K562 (cell line): ENCODE data around the gene YBX3. TPM values are rescaled to one million over a fixed set of nuclear protein-coding genes. Genes with fewer than 3 reads are reported as not detected.

Experiments
- ATAC-seq: fragments of 200-7000 bp; cut with Tn5 transposase; 3 replicates; pipeline ENCODE4 v1.9.1; 2020; ENCODE audit warnings: moderate library complexity
- BruUV-seq: library from RNA; stranded (reverse); fragments of 400-500 nt; replicated peaks from 2 replicates; lab custom pipeline; 2021; lab: Mats Ljungman, UMichigan
- CTCF ChIA-PET: fragments of 300-600 bp; formaldehyde crosslinking; extraction: SDS; loops from one replicate; lab custom pipeline; 2021; ENCODE audit warnings: low intra/inter-chr PET ratio; lab: Yijun Ruan, JAX
- POLR2A ChIA-PET: fragments of 300-600, 350-650 bp; sonication (Branson Sonifier 250); formaldehyde crosslinking; extraction: SDS; loops from one replicate; lab custom pipeline; 2021; ENCODE audit warnings: antibody characterized with exemption, inconsistent platforms; lab: Yijun Ruan, JAX
- DNase-seq, 4 experiments: peaks; one replicate each; pipeline versions ENCODE4 v3.0.0 to v3.0.0-alpha.2; 2011 to 2018; ENCODE audit warnings: low spot score in 3 of 4, mixed read lengths in 3 of 4; ENCODE audit errors: extremely low read depth in 1 of 4
- FAIRE-seq: peaks from 2 replicates; lab custom pipeline; 2011; peaks lifted over from hg19 to GRCh38; lab: Jason Lieb, UNC
- H2AFZ ChIP-seq: 2 replicates; pipeline ENCODE4 v1.6.0; 2011; ENCODE audit warnings: low read depth, low read length, control low read depth, inconsistent platforms
- H3K27ac ChIP-seq: fragments of 200-600 bp; 3 replicates; pipeline ENCODE4 v1.8.0; 2011; ENCODE audit warnings: low read depth, mild to moderate bottlenecking, control low read depth, inconsistent platforms, low read length, moderate library complexity, mixed read lengths; ENCODE audit errors: extremely low read depth
- H3K27me3 ChIP-seq, 2 experiments: fragments of 300-600 bp in 1 of 2; 2 replicates in 1 of 2; 3 replicates in 1 of 2; pipeline versions ENCODE4 v1.6.0 to v1.8.0; 2011; ENCODE audit warnings: inconsistent platforms in 2 of 2, low read length in 2 of 2, mild to moderate bottlenecking in 1 of 2, mixed read lengths in 1 of 2, moderate library complexity in 1 of 2; ENCODE audit not compliant: control insufficient read depth in 2 of 2, insufficient read depth in 2 of 2
- H3K36me3 ChIP-seq: fragments of 300-600 bp; 3 replicates; pipeline ENCODE4 v1.8.0; 2011; ENCODE audit warnings: mild to moderate bottlenecking, low read length, inconsistent platforms; ENCODE audit not compliant: control insufficient read depth, insufficient read depth
- H3K4me1 ChIP-seq, 2 experiments: fragments of 200-600 bp in 1 of 2; replicated peaks in 1 of 2; 2 replicates in 1 of 2; 3 replicates in 1 of 2; pipeline versions ENCODE4 v1.5.1 to v1.8.0; 2011; ENCODE audit warnings: inconsistent platforms in 2 of 2, low read length in 2 of 2, mild to moderate bottlenecking in 1 of 2, mixed read lengths in 1 of 2, moderate library complexity in 1 of 2; ENCODE audit not compliant: control insufficient read depth in 2 of 2, insufficient read depth in 2 of 2
- H3K4me2 ChIP-seq: 2 replicates; pipeline ENCODE4 v1.6.1; 2011; ENCODE audit warnings: low read length, control low read depth, inconsistent platforms, mixed read lengths; ENCODE audit not compliant: insufficient read depth
- H3K4me3 ChIP-seq: fragments of 200-600 bp; sonication (generic), shearing (Covaris generic); 2 replicates; pipeline ENCODE4 v1.5.1; 2016; ENCODE audit warnings: control low read depth, inconsistent platforms
- H3K79me2 ChIP-seq: fragments of 200-600 bp; 3 replicates; pipeline ENCODE4 v1.8.0; 2011; ENCODE audit warnings: low read length, inconsistent platforms; ENCODE audit not compliant: control insufficient read depth, insufficient read depth
- H3K9ac ChIP-seq, 2 experiments: 2 replicates each; pipeline versions ENCODE4 v1.6.0 to v1.6.1; 2011; ENCODE audit warnings: low read depth in 2 of 2, low read length in 2 of 2, control low read depth in 1 of 2, inconsistent platforms in 1 of 2, mild to moderate bottlenecking in 1 of 2, mixed read lengths in 1 of 2; ENCODE audit not compliant: insufficient read depth in 1 of 2
- H3K9me1 ChIP-seq: one replicate; pipeline ENCODE4 v1.6.0; 2011; ENCODE audit warnings: inconsistent platforms, mild to moderate bottlenecking, low read length, moderate library complexity; ENCODE audit not compliant: control insufficient read depth, insufficient read depth
- H3K9me3 ChIP-seq: replicated peaks from 2 replicates; pipeline ENCODE4 v1.5.1; 2011; ENCODE audit warnings: low read depth, low read length, inconsistent platforms; ENCODE audit not compliant: control insufficient read depth, insufficient read depth
- H4K20me1 ChIP-seq: replicated peaks from 2 replicates; pipeline ENCODE4 v1.6.1; 2011; ENCODE audit warnings: low read length, inconsistent platforms, mixed read lengths; ENCODE audit not compliant: control insufficient read depth, insufficient read depth
- ADNP ChIP-seq: fragments of 200-800 bp; sonication (Bioruptor generic); IDR thresholded peaks from 2 replicates; pipeline ENCODE4 v1.6.1; 2016; ENCODE audit warnings: missing genetic modification characterization, missing compliant biosample characterization
- EP400 ChIP-seq: fragments of 450-650 bp; IDR thresholded peaks from 2 replicates; pipeline ENCODE4 v1.6.1; 2017; ENCODE audit warnings: antibody characterized with exemption, mild to moderate bottlenecking, moderate library complexity
- FOSL1 ChIP-seq: fragments of 200-800 bp; sonication (Bioruptor generic); conservative IDR thresholded peaks from 2 replicates; pipeline ENCODE4 v1.6.1; 2016; ENCODE audit warnings: missing genetic modification characterization, missing compliant biosample characterization
- HEY1 ChIP-seq: fragments of 250-450 bp; sonication (Bioruptor Pico); IDR thresholded peaks from 2 replicates; pipeline ENCODE4 v1.5.0; 2020; ENCODE audit warnings: mild to moderate bottlenecking, moderate library complexity, borderline replicate concordance
- HIVEP1 ChIP-seq: fragments of 250-450 bp; sonication (Bioruptor Pico); IDR thresholded peaks from 2 replicates; pipeline ENCODE4 v1.4.0; 2020; ENCODE audit warnings: mild to moderate bottlenecking
- LEF1 ChIP-seq: fragments of 450-650 bp; IDR thresholded peaks from 2 replicates; pipeline ENCODE4 v1.6.1; 2016; ENCODE audit warnings: mild to moderate bottlenecking
- MEIS2 ChIP-seq: fragments of 450-650 bp; IDR thresholded peaks from 2 replicates; pipeline ENCODE4 v1.6.1; 2014; ENCODE audit warnings: mild to moderate bottlenecking; ENCODE audit not compliant: partially characterized antibody
- NRF1 ChIP-seq, 2 experiments: fragments of 450-650 bp; IDR thresholded peaks in 1 of 2; conservative IDR thresholded peaks in 1 of 2; 2 replicates each; pipeline ENCODE4 v1.6.1; 2014; ENCODE audit warnings: mild to moderate bottlenecking in 2 of 2
- PRMT5 ChIP-seq: sonication (generic); formaldehyde crosslinking; IDR thresholded peaks from 2 replicates; pipeline ENCODE4 v1.5.0; 2020; ENCODE audit warnings: missing genetic modification reagents
- RERE ChIP-seq: sonication (generic); formaldehyde crosslinking; IDR thresholded peaks from 2 replicates; pipeline ENCODE4 v1.8.0; 2023; ENCODE audit warnings: missing genetic modification reagents, mild to moderate bottlenecking, borderline replicate concordance
- SMAD4 ChIP-seq: fragments of 250-450 bp; sonication (Bioruptor Pico); conservative IDR thresholded peaks from 2 replicates; pipeline ENCODE4 v1.8.0; 2021; ENCODE audit warnings: inconsistent platforms, mild to moderate bottlenecking, moderate library complexity
- SRSF1 ChIP-seq: fragments of 200-400 bp; formaldehyde crosslinking; IDR thresholded peaks from 2 replicates; pipeline ENCODE4 v1.6.1; 2017; ENCODE audit warnings: mild to moderate bottlenecking, low read depth, low read length, moderate library complexity
- TCFL5 ChIP-seq: fragments of 250-450 bp; sonication (Bioruptor Pico); conservative IDR thresholded peaks from 2 replicates; pipeline ENCODE4 v1.6.1; 2021; ENCODE audit warnings: mild to moderate bottlenecking, moderate library complexity, matching md5 sums
- YBX1 ChIP-seq: fragments of 450-650 bp; IDR thresholded peaks from 2 replicates; pipeline ENCODE4 v1.7.1; 2016; ENCODE audit warnings: mild to moderate bottlenecking
- ZNF124 ChIP-seq: sonication (generic); formaldehyde crosslinking; IDR thresholded peaks from 2 replicates; pipeline ENCODE4 v1.8.1; 2022; ENCODE audit warnings: missing genetic modification reagents
- ZNF140 ChIP-seq: fragments of 250-450 bp; sonication (Bioruptor Pico); IDR thresholded peaks from 2 replicates; pipeline ENCODE4 v1.8.0; 2021; ENCODE audit warnings: moderate library complexity, mild to moderate bottlenecking, inconsistent platforms
- ZNF445 ChIP-seq: fragments of 250-450 bp; sonication (Bioruptor Pico); IDR thresholded peaks from 2 replicates; pipeline ENCODE4 v1.4.0; 2020; ENCODE audit warnings: low read depth, mild to moderate bottlenecking, moderate library complexity
- ZNF57 ChIP-seq: fragments of 450-650 bp; formaldehyde crosslinking; IDR thresholded peaks from 2 replicates; pipeline ENCODE4 v1.4.0; 2020; ENCODE audit warnings: mild to moderate bottlenecking, moderate library complexity
- WGBS: fragments of 100-300 bp; shearing (Covaris generic); methylation state at CpG from one replicate; pipeline ENCODE4 v1.1.6; 2016; ENCODE audit warnings: low coverage, mixed read lengths; ENCODE audit not compliant: insufficient coverage; ENCODE audit errors: missing lambda C conversion rate; 5-methylcytosine and 5-hydroxymethylcytosine counted together
- in situ Hi-C: fragments of 300-500 bp; cut with MboI; formaldehyde crosslinking; loops from 4 replicates; pipeline ENCODE4 v1.15.0; 2018; ENCODE audit warnings: inconsistent platforms, mixed read lengths
- intact Hi-C: fragments of 100-400 bp; cut with micrococcal nuclease; formaldehyde crosslinking; loops from 2 replicates; pipeline ENCODE4 v1.14.2; 2022
- polyA plus RNA-seq, 8 experiments: library from polyadenylated mRNA; depleted of rRNA in 4 of 8; stranded (reverse) in 5 of 8; unstranded in 3 of 8; fragments of >200 nt; fragmentation: Nextera tagmentation in 2 of 8; fragmentation: Illumina TruSeq in 1 of 8; extraction: Ambion mirVana in 2 of 8; extraction: Trizol in 1 of 8; gene quantifications; 2 replicates each; pipeline versions ENCODE4 v1.2.1 to v1.2.3, GENCODE V29; 2011 to 2014; ENCODE audit warnings: inconsistent platforms in 1 of 8, missing spikeins in 1 of 8
- total RNA-seq, 7 experiments: library from RNA; depleted of rRNA in 6 of 7; stranded (reverse); fragments of >200 nt in 6 of 7; fragmentation: Illumina TruSeq in 2 of 7; extraction: Trizol in 2 of 7; gene quantifications; 2 replicates each; pipeline versions ENCODE4 v1.2.1 to v1.2.3, GENCODE V29; 2011 to 2021; ENCODE audit warnings: low replicate concordance in 1 of 7

Gene YBX3
- total and polyA plus RNA-seq, 9 of the 15 experiments (the other 6 are each of a cell fraction or from before 2014, with no cell fraction given), result 47.0 to 239 (median 81.5) TPM

DNA sequence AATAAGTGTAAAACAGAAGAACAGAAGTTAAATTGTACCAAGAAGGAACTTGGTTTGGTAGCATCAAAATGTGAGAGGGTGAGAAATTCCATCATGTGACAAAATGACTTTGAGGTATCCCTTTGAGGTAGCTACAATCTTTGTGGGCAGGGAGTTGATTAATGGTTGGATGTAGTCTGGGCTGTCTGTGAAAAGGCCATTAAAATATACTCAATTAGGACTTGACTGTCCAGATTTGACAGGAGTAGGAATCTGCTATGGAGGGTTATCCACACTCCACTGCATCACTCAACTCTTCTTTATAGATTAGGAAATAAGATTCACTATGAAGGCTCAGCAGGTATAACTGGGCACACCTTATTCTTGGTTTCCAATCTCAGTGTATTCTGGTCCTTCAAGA lies 7.4 kb upstream of the YBX3 start (continued):
- TF ChIP-seq RERE, result no peak
- TF ChIP-seq FOSL1 (tag), result no peak
- TF ChIP-seq PRMT5 (CRISPR knock-in tag), result no peak
- TF ChIP-seq EP400, result no peak
- TF ChIP-seq NRF1 (conservative IDR thresholded peaks at IDR 0.05 in 1 of 2, IDR thresholded peaks at IDR 0.05 in 1 of 2), result no peak

DNA sequence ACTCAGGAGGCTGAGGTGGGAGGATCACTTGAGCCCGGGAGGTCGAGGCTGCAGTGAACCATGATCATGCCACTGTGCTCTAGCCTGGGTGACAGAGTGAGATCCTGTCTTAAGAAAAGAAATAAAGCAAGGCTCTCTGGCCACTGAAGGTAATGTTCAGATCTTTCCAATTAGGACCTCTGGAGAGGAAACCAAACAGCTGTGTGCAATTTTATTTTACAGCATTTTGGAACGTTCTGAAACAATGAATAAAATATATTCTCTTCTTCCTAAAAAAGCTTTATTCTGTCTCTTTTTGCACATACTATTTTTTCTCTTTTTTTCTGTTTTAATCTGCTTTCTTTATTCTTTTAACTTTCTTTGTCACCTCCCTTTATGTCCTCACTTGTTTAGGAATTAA lies 5.0 kb upstream of the YBX3 start:
- H3K9me1 ChIP-seq, result no peaks in the 10 kb centered on the region
- no peak overlapping the region for H2AFZ ChIP-seq
- ChIA-PET POLR2A (interaction anchor here (0.9 kb wide), 1 partner anchor 13 kb away, joined by 3 read pairs; no protein-coding TSS in a partner anchor), CTCF (no interaction called here)
- FAIRE-seq, result no peak
- DNase-seq, result no peak
- no peak overlapping the region for H3K4me2 ChIP-seq
- in situ Hi-C loops, result no loop called here
- H3K9me3 ChIP-seq, result no peaks in the 10 kb centered on the region
- H3K27ac ChIP-seq, result no peak overlapping the region
- BruUV-seq, result no TSS peak
- no peak overlapping the region for H3K9ac ChIP-seq
- H3K4me3 ChIP-seq, result no peak overlapping the region
- no peaks in the 10 kb centered on the region for H4K20me1 ChIP-seq
- WGBS, result 5% methylated on average over 3 of the region's 3 CpGs
- intact Hi-C loops, result no loop called here
- no peaks in the 10 kb centered on the region for H3K36me3 ChIP-seq
- H3K27me3 ChIP-seq, result peaks cover 2 to 4% of the 10 kb centered on the region in 2 experiments; a peak in 2 of 5 replicates
- H3K4me1 ChIP-seq, result no peaks in the 10 kb centered on the region
- no peak for ATAC-seq
- peaks cover 6% of the 10 kb centered on the region for H3K79me2 ChIP-seq
- TF ChIP-seq ADNP (tag) (no peak), TCFL5 (CRISPR knock-in tag) (no peak), HIVEP1 (CRISPR knock-in tag) (no peak), LEF1 (no peak), SMAD4 (CRISPR knock-in tag) (no peak), ZNF124 (no peak), MEIS2 (no peak), SRSF1 (no peak), ZNF57 (CRISPR knock-in tag) (no peak), YBX1 (no peak), ZNF140 (no peak), HEY1 (CRISPR knock-in tag) (no peak), ZNF445 (no peak)
